MM.1S (cell line): ENCODE results near the gene PHF1.
A peak's percentile ranks its signal among the peaks of the same experiment; 100 is the strongest.

Experiments
- DNase-seq: peaks from one replicate; pipeline ENCODE4 v3.0.0-alpha.2; 2015
- H2AFZ ChIP-seq: fragments of 300-600 bp; sonication (generic); 2 replicates; pipeline ENCODE4 v1.6.0; 2016; ENCODE audit warnings: antibody characterized with exemption, low read length
- H3F3A ChIP-seq: fragments of 300-600 bp; sonication (generic); 2 replicates; pipeline ENCODE4 v1.6.1; 2016; ENCODE audit warnings: mild to moderate bottlenecking, antibody characterized with exemption, low read length, moderate library complexity, mixed read lengths; ENCODE audit not compliant: insufficient read depth
- H3K27ac ChIP-seq: fragments of 300-600 bp; sonication (generic); 2 replicates; pipeline ENCODE4 v1.5.1; 2016; ENCODE audit warnings: mild to moderate bottlenecking, low read length
- H3K27me3 ChIP-seq: fragments of 300-600 bp; sonication (generic); replicated peaks from 2 replicates; pipeline ENCODE4 v1.6.0; 2016; ENCODE audit warnings: low read length; ENCODE audit not compliant: insufficient read depth
- H3K36me3 ChIP-seq: fragments of 300-600 bp; sonication (generic); replicated peaks from 2 replicates; pipeline ENCODE4 v1.6.1; 2016; ENCODE audit warnings: mild to moderate bottlenecking, low read length, mixed read lengths; ENCODE audit not compliant: insufficient read depth
- H3K4me1 ChIP-seq: fragments of 300-600 bp; sonication (generic); 2 replicates; pipeline ENCODE4 v1.6.1; 2016; ENCODE audit warnings: low read length, mixed read lengths
- H3K4me2 ChIP-seq: fragments of 300-600 bp; sonication (generic); 2 replicates; pipeline ENCODE4 v1.6.0; 2016; ENCODE audit warnings: low read depth, low read length
- H3K4me3 ChIP-seq: fragments of 300-600 bp; sonication (generic); 2 replicates; pipeline ENCODE4 v1.5.1; 2016; ENCODE audit warnings: low read length, mixed read lengths
- H3K79me2 ChIP-seq: fragments of 300-600 bp; sonication (generic); 2 replicates; pipeline ENCODE4 v1.6.1; 2016; ENCODE audit warnings: mixed run types, low read length, mixed read lengths
- H3K9ac ChIP-seq: fragments of 300-600 bp; sonication (generic); 2 replicates; pipeline ENCODE4 v1.6.1; 2016; ENCODE audit warnings: low read length, mixed read lengths
- H3K9me2 ChIP-seq: fragments of 300-600 bp; sonication (generic); replicated peaks from 2 replicates; pipeline ENCODE4 v1.6.1; 2016; ENCODE audit warnings: mild to moderate bottlenecking, low read length, mixed read lengths; ENCODE audit not compliant: insufficient read depth
- H3K9me3 ChIP-seq: fragments of 300-600 bp; sonication (generic); replicated peaks from 2 replicates; pipeline ENCODE4 v1.6.1; 2016; ENCODE audit warnings: mild to moderate bottlenecking, low read length, mixed read lengths; ENCODE audit not compliant: insufficient read depth
- H4K20me1 ChIP-seq: fragments of 300-600 bp; sonication (generic); 2 replicates; pipeline ENCODE4 v1.6.1; 2016; ENCODE audit warnings: mild to moderate bottlenecking, low read length, moderate library complexity, mixed read lengths; ENCODE audit not compliant: insufficient read depth
- CTCF ChIP-seq: fragments of 300-600 bp; sonication (generic); IDR thresholded peaks from 2 replicates; pipeline ENCODE4 v1.5.1; 2016; ENCODE audit warnings: antibody characterized with exemption, low read length, mixed read lengths
- EZH2 ChIP-seq: fragments of 300-600 bp; sonication (generic); optimal IDR thresholded peaks from 2 replicates; pipeline ENCODE3; 2017; ENCODE audit warnings: low read depth, mild to moderate bottlenecking, antibody characterized with exemption, low read length, mixed read lengths
- EZH2phosphoT487 ChIP-seq: fragments of 300-600 bp; sonication (generic); IDR thresholded peaks from 2 replicates; pipeline ENCODE4 v1.6.1; 2018; ENCODE audit warnings: antibody characterized with exemption, low read length

PHF1 gene

GRCh38 chr6:33404884-33405283 is 5.9 kb upstream of the PHF1 start:
- H3K4me2 ChIP-seq: no peak overlapping the region
- TF ChIP-seq EZH2 (no peak), CTCF (no peak), EZH2phosphoT487 (no peak)
- H3K4me3 ChIP-seq: no peak overlapping the region
- no peaks in the 10 kb centered on the region for H3K4me1 ChIP-seq
- no peak overlapping the region for H3K27ac ChIP-seq
- no peak overlapping the region for H3K9ac ChIP-seq
- no peaks in the 10 kb centered on the region for H3K9me2 ChIP-seq
- H3F3A ChIP-seq: peaks cover 44% of the 10 kb centered on the region
- no peaks in the 10 kb centered on the region for H3K27me3 ChIP-seq
- peaks cover 7% of the 10 kb centered on the region; the same call in 1 of the 2 replicates for H3K36me3 ChIP-seq
- H2AFZ ChIP-seq: no peak overlapping the region
- no peak for DNase-seq
- H4K20me1 ChIP-seq: no peaks in the 10 kb centered on the region
- H3K79me2 ChIP-seq: peaks cover 58% of the 10 kb centered on the region
- no peaks in the 10 kb centered on the region for H3K9me3 ChIP-seq

GRCh38 chr6:33405386-33405940 is 5.4 kb upstream of the PHF1 start:
- Histone ChIP-seq H3K4me2 (no peak overlapping the region), H3K27me3 (no peaks in the 10 kb centered on the region), H3K9me2 (no peaks in the 10 kb centered on the region), H4K20me1 (no peaks in the 10 kb centered on the region), H3K4me3 (no peak overlapping the region), H3K36me3 (peaks cover 7% of the 10 kb centered on the region; the same call in 1 of the 2 replicates), H3K27ac (no peak overlapping the region), H2AFZ (no peak overlapping the region), H3K4me1 (no peaks in the 10 kb centered on the region), H3K9ac (no peak overlapping the region), H3F3A (peaks cover 45% of the 10 kb centered on the region), H3K9me3 (no peaks in the 10 kb centered on the region), H3K79me2 (peaks cover 53% of the 10 kb centered on the region)
- no peak for DNase-seq
- TF ChIP-seq CTCF: no peak
- TF ChIP-seq EZH2phosphoT487: no peak
- TF ChIP-seq EZH2: no peak

- H3K27me3 ChIP-seq: no peaks in the 10 kb centered on the region
- H3K9ac ChIP-seq: no peak overlapping the region
- H3K4me1 ChIP-seq: no peaks in the 10 kb centered on the region
- peaks cover 45% of the 10 kb centered on the region for H3F3A ChIP-seq
- no peaks in the 10 kb centered on the region for H3K9me2 ChIP-seq
- H3K27ac ChIP-seq: no peak overlapping the region
- no peaks in the 10 kb centered on the region for H3K9me3 ChIP-seq
- H3K36me3 ChIP-seq: peaks cover 7% of the 10 kb centered on the region; the same call in 1 of the 2 replicates
- TF ChIP-seq EZH2: no peak
- no peaks in the 10 kb centered on the region for H4K20me1 ChIP-seq
- DNase-seq: no peak
- peaks cover 48% of the 10 kb centered on the region for H3K79me2 ChIP-seq
- no peak overlapping the region for H2AFZ ChIP-seq
- no peak overlapping the region for H3K4me2 ChIP-seq
- no peak overlapping the region for H3K4me3 ChIP-seq
Measured at GRCh38 chr6:33406126-33406525, 4.7 kb upstream of the PHF1 start.

- TF ChIP-seq EZH2 (no peak), CTCF (peak; percentile 16; the same call in 1 of the 2 replicates), EZH2phosphoT487 (no peak)
- Histone ChIP-seq H3K9me3 (no peaks in the 10 kb centered on the region), H3K36me3 (peaks cover 7% of the 10 kb centered on the region; the same call in 1 of the 2 replicates), H3K4me3 (no peak overlapping the region), H3K4me2 (no peak overlapping the region), H3K79me2 (peaks cover 47% of the 10 kb centered on the region), H3K27me3 (no peaks in the 10 kb centered on the region), H3K4me1 (no peaks in the 10 kb centered on the region), H3K9ac (no peak overlapping the region), H4K20me1 (no peaks in the 10 kb centered on the region), H2AFZ (no peak overlapping the region), H3F3A (peaks cover 45% of the 10 kb centered on the region), H3K9me2 (no peaks in the 10 kb centered on the region), H3K27ac (no peak overlapping the region)
- DNase-seq: no peak
Measured at GRCh38 chr6:33407132-33407718, 3.6 kb upstream of the PHF1 start.
